Activated gamma-delta T cell (primary cell): ENCODE data around the gene GPR17.

ENCODE experiments used
- DNase-seq: peaks from one replicate; lab custom pipeline; 2025; lab: John Stamatoyannopoulos, UW

Gene GPR17

GRCh38 chr2:127694986-127695385 is 49.0 kb downstream of the GPR17 start:
- no peak for DNase-seq

- no peak for DNase-seq
These were observed 49.8 kb downstream of the GPR17 start for GRCh38 chr2:127695491-127696472.

- no peak for DNase-seq
These were observed 51.7 kb downstream of the GPR17 start for GRCh38 chr2:127697482-127698180.

- DNase-seq = no peak
These were observed 52.8 kb downstream of the GPR17 start for GRCh38 chr2:127698553-127699355.

GRCh38 chr2:127700527-127701192 is 54.7 kb downstream of the GPR17 start:
- DNase-seq = no peak

DNA sequence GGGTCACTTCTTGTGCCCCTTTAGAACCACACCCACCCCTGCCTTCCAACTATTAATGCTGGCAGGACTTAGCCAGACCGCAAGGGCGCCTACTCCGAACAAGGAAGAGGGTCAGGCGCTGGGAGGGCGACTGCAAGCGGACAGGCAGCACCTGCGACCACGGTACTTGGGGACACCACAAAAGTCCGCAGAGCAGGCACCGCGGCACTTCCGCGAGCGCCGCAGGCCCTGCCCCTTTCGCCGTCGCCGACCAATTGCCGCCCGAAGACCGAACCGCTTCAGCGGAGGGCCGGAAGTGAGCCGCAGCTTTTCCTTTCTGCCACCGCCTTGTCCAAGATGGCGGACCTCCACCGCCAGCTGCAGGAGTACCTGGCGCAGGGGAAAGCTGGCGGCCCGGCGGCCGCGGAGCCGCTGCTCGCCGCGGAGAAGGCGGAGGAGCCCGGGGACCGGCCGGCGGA is 55.3 kb downstream of the GPR17 start, which contains the start of gene SFT2D3:
Gene SFT2D3 (plus strand): TSS at position 305 of the 458 bp plus-strand sequence. CDS start 32 bp downstream, at position 337.
- DNase-seq = peak; percentile 72

- peak; percentile 72 for DNase-seq
These were observed 55.9 kb downstream of the GPR17 start for GRCh38 chr2:127701651-127702394.
